Activated gamma-delta T cell treated with Interleukin-2 at 50 U/mL for 16 hours (primary cell): Measurements from ENCODE around the gene CRYBG3.

Experiments
- DNase-seq: peaks from one replicate; pipeline ENCODE4 v3.0.0-alpha.2; 2020

Gene CRYBG3

GRCh38 chr3:97949743-97950142 lies 127.9 kb downstream of the CRYBG3 start:
- no peak for DNase-seq

- no peak for DNase-seq
Measured at GRCh38 chr3:97950360-97950759, 128.5 kb downstream of the CRYBG3 start.

GRCh38 chr3:97952280-97952679 lies 130.5 kb downstream of the CRYBG3 start:
- no peak for DNase-seq

GRCh38 chr3:97952872-97953271 lies 131.1 kb downstream of the CRYBG3 start:
- no peak for DNase-seq

GRCh38 chr3:97954228-97954827 lies 132.5 kb downstream of the CRYBG3 start:
- DNase-seq: no peak

GRCh38 chr3:97956051-97956450 lies 134.2 kb downstream of the CRYBG3 start:
- no peak for DNase-seq

GRCh38 chr3:97957617-97958311 lies 136.0 kb downstream of the CRYBG3 start:
- no peak for DNase-seq

GRCh38 chr3:97958396-97958795 lies 136.6 kb downstream of the CRYBG3 start:
- no peak for DNase-seq

- DNase-seq: no peak
Measured at GRCh38 chr3:97958796-97959195, 137.0 kb downstream of the CRYBG3 start.

- no peak for DNase-seq
Measured at GRCh38 chr3:97959872-97960271, 138.1 kb downstream of the CRYBG3 start.

GRCh38 chr3:97960551-97960950 lies 138.7 kb downstream of the CRYBG3 start:
- DNase-seq: no peak

GRCh38 chr3:97960993-97961766 lies 139.4 kb downstream of the CRYBG3 start:
- DNase-seq: no peak

GRCh38 chr3:97967966-97968365 lies 146.2 kb downstream of the CRYBG3 start:
- no peak for DNase-seq

- DNase-seq: no peak
Measured at GRCh38 chr3:97968376-97968775, 146.6 kb downstream of the CRYBG3 start.

- no peak for DNase-seq
Measured at GRCh38 chr3:97969541-97969940, 147.7 kb downstream of the CRYBG3 start.

GRCh38 chr3:97970156-97970555 lies 148.3 kb downstream of the CRYBG3 start:
- DNase-seq: no peak

GRCh38 chr3:97970956-97971620 lies 149.3 kb downstream of the CRYBG3 start:
- DNase-seq: no peak

- DNase-seq: peak; percentile 62
Measured at GRCh38 chr3:97971679-97972567, 150.1 kb downstream of the CRYBG3 start, which contains the start of gene RIOX2. Gene RIOX2 (minus strand): TSS chr3:97972431. CDS start chr3:97967593, 4,838 bp downstream.

- DNase-seq: no peak
Measured at GRCh38 chr3:97972976-97973375, 151.2 kb downstream of the CRYBG3 start.

- no peak for DNase-seq
Measured at GRCh38 chr3:97974996-97975395, 153.2 kb downstream of the CRYBG3 start.

GRCh38 chr3:97975466-97975865 lies 153.7 kb downstream of the CRYBG3 start:
- no peak for DNase-seq

- DNase-seq: no peak
Measured at GRCh38 chr3:97979610-97980009, 157.8 kb downstream of the CRYBG3 start.
